Stimulated activated CD4-positive, alpha-beta T cell treated with anti-CD3 and anti-CD28 coated beads, Interleukin-2, amount 100 ng/mL, for 48 hours (primary cell): ENCODE data around the gene CD2.

Experiments used
- DNase-seq, 2 donors: peaks; one replicate each; pipeline ENCODE4 v3.0.0-alpha.2; 2020

The CD2 gene

DNA sequence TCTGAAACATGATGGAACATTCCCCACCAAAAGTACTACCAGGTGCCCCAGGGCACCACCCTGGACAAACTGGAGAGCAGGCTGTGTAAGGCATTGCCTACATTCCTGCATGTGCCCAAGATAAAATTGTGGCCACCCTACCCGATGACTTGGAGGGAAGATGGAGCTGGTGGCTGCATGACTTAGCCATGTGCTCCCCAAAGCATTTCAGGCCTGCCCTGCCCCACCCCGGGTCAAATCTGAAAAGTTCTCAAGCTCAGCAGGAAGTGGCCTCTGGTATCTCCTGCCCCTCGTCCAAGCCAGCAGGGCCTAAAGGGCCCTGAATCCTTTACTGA lies 8.5 kb downstream of the CD2 start:
- peak in 1 of 2 donors; percentile 31 for DNase-seq

DNA sequence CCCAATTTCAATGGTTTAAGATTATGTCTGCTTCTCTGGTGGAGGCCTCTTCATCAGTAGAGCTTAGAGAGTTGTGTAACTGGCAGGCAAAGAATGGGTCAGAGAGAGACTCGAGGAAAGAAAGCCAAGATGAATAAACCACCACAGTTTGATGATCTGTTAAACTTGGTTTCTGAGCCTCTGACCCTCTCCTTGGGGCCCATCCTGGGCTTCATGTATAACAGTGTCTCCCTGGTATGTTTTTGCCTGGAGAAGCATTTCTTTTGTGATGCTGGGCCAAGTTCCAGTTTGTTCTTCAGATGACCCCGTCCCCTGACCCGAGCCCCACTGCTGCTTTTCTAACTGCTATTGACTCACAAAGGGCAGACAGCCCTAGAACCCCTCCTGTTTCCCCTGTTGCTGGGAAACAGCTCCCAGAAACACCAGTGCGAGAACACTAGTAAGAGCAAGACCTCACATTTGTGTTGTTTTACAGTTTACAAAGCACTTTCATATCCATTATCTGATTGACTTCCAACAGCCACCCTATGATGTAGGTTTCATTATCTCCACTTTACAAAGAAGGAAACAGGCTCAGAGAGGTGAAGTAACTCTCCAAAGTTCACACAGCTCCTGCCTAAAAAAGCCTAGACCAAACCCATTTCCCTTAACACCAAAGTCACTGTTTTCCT lies 9.0 kb downstream of the CD2 start:
- peak in 1 of 2 donors; percentile 59 for DNase-seq

DNA sequence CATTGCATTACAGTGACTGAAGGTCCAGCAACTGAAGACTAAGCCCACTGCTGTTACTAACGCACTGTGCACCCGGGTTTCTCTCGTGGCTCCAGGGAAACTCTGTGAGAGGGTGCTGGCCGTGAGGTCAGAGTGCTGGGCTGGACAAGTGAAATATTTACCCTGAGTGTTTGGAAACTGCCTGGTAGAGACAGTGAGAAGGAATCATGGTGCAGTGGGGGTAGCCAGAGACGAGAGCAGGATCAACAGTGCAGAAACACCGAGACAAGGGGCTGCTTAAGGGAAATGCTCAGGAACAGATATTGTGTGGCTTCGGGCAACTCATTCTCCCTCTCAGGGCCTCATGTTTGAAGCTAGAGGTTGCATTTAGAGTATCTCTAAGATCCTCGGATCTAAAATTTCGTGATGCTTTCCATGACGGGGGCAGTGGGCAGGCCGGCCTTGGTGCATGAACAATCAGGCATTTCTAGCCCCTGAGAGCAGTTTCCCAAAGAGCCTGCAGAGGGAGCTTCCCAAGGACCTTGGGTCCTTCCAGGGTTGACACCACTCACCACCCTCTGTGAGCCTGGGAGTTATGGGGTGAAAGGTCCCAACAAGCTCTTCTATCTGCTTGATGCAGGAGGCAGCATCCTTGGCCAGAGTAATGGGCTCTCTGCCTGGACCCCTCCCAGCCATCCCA lies 9.7 kb downstream of the CD2 start:
- peak in 1 of 2 donors; percentile 53 for DNase-seq

DNA sequence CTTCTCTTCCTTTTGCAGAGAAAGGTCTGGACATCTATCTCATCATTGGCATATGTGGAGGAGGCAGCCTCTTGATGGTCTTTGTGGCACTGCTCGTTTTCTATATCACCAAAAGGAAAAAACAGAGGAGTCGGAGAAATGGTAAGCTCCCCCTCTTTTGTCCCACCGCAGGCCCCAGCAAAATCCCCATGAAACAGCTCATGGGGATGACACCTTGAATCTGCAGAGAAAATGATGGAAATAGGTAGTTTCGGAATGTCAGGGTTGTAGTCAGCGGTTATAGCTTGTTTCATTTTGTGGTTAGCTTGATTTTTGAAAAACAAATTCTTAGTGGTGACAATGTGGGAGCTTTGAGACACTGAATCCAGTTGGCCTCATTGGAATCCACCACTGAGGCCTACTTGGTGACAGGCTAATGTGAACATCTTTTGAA lies 10.3 kb downstream of the CD2 start:
- DNase-seq: peak in 1 of 2 donors; percentile 52

DNA sequence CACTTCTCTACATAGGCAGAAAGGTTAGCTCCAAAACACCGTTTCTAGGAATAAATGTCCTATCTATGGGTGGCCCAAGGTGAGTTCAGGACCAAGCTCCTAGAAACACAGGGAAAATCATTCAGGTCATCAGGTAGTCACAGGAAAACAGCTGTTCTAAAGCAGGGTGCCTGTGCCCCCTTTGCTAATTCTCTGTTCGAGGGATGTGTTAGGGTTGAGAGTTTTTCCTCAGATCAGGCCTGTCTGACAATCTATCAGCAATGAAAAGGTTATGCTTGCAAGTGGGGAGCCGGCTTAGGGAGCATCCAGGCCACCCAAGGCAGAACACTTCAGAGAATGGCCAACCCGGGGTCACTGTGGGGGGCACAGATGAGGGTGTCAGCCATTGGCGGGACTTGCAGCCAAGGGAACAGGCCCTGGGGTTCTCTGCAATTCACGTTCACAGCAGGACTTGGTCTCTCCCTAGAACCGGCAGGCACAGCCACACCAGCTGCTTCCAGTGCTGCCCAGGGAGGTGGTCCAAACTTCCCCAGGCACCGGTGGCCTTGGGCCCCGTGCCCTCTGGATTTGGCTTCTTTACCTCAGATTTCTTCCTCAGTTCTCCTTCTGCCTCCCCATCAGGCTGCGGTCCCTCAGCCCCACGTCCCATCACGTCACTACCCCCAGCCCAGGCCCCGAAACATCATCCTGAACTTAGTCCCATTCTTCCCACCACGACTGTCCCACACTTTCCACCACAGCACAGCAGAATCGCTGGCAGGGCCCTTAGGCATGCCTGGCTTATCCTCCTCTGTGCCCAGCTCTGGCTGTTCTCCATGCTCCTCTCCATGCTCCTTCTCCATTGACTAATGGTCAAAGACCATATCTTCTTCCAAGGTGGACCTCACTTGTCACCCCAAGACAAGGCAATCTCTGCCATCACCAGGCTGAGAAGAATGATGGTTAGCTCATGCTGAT lies 11.0 kb downstream of the CD2 start:
- DNase-seq: no peak

DNA sequence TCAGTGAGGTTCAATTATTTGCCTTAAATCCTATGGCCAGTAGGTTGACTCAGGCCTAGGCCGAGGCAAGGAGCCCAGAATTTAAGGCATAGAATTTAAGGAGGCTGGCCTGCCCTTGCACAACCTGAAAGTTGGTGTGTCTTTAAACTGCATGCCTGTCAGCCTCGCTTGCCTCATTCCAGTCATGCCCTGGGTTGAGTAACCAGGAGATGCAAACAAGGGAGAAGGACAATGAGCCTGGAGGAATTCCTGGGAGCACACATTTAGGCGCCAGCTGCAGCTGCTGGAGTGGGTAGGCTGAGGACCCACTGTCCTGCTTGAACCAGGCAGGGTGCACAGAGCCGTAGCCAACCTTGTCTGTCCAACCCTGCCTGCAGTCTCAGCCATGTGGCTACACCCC lies 11.7 kb downstream of the CD2 start:
- peak in 1 of 2 donors; percentile 21 for DNase-seq

DNA sequence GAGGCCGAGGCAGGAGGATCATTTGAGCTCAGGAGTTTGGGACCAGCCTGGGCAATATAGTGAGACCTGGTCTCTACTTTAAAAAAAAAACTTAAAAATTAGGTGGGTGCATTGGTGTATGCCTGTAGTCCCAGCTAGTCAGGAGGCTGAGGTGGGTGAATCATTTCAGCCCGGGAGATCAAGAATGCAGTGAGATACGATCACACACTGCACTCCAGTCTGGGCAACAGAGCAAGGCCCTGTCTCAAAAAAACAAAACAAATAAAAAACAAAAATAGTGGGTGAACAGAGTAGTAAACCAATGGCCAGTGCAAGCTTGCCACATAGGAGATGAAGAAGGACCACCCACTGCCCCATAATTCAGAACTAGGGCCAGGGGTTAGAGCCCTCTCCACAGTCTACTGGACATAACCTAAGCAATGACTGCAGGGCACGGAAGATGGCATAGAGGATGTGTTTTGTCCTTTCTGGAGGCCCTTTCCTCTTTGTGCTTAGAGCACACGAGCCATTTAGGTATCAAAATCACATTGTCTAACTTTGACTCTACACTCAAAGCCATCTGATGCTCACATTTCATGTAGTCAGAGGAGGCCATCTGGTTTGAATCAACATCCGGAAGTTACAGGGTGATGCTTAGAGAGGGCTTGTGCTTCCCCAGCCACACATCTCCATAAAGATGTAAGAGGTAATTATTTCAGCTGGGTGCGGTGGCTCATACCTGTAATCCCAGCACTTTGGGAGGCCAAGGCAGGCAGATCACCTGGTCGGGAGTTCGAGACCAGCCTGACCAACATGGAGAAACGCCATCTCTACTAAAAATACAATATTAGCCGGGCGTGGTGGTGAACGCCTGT lies 12.6 kb downstream of the CD2 start:
- peak; percentile 24 to 29 for DNase-seq

DNA sequence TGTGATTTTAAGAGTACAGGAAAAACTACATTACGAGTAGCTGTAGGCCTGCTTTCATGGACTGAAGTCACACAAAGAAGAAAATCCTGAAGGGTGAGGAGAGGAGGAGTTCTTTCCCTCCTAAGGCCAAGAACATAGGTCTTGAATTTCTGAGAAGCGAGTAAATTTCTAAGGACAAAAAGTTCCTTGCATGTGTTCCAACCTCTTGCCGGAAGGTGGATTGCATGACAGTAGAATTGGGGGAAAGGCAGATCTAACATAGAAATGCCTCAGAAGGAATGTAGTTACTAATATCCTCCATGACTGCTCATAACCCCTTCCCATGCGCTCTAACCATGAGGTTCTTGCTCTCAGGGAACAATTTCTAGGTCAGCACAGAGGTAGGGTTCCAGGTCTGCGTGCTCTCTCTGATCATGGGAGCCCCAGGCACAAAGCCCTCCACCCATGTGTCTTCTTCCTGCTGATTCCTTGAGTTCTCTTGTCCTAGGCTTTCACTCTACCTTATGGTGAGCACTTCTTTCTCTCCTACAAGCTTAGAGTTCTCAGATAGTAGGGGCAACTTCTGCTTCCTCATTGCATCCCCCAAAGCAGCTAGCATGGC lies 13.7 kb downstream of the CD2 start:
- DNase-seq: no peak

DNA sequence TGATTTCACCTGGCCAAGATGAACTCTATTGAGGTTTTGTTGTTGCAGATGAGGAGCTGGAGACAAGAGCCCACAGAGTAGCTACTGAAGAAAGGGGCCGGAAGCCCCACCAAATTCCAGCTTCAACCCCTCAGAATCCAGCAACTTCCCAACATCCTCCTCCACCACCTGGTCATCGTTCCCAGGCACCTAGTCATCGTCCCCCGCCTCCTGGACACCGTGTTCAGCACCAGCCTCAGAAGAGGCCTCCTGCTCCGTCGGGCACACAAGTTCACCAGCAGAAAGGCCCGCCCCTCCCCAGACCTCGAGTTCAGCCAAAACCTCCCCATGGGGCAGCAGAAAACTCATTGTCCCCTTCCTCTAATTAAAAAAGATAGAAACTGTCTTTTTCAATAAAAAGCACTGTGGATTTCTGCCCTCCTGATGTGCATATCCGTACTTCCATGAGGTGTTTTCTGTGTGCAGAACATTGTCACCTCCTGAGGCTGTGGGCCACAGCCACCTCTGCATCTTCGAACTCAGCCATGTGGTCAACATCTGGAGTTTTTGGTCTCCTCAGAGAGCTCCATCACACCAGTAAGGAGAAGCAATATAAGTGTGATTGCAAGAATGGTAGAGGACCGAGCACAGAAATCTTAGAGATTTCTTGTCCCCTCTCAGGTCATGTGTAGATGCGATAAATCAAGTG lies 14.3 kb downstream of the CD2 start:
- DNase-seq: peak in 1 of 2 donors; percentile 19

DNA sequence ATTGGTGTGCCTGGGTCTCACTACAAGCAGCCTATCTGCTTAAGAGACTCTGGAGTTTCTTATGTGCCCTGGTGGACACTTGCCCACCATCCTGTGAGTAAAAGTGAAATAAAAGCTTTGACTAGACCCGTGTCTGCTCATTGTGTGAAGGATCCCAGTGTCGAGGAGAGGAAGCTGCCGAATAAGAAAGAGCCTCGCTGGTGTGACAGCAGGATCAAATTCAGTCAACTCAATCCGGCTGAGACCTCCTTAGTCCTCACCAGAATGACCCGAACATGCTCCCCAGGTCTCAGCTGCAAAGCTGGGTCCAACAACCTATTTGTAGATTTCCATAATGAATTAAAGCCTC lies 14.8 kb downstream of the CD2 start:
- DNase-seq: peak; percentile 40 to 46

DNA sequence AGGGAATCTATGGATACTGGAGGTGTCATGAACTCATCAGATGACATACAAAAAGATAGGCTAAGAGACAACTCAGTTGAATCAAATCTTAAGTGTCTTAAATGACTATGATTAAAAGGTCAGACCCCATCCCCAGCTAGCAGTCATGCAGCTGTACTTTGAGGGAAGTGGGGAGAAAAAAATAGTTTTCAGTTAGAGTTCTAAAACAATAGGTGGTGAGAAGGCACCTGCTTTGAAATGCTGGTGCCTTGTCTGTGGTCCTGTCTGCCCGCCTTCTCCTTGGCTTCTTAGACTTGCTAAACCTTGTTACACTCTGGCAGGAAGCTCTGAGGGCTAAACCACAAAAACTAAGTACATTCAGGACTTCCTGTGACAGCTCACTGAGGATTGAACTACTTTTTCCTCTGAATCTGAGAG lies 15.3 kb downstream of the CD2 start:
- DNase-seq: peak; percentile 55 to 58

DNA sequence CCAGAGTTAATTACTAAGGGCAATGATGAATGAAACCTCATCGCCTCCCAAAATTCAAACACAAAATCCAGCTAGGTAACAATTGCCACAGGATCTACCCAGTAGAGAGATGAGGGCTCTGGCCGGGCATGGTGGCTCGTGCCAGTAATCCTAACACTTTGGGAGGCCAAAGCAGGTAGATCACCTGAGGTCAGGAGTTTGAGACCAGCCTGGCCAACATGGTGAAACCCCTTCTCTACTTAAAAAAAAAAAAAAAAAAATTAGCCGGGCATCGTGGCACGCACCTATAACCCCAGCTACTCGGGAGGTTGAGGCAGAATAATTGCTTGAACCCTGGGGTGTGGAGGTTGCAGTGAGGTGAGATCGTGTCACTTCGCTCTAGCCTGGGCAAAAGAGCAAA lies 15.8 kb downstream of the CD2 start:
- DNase-seq: peak; percentile 23 to 35

DNA sequence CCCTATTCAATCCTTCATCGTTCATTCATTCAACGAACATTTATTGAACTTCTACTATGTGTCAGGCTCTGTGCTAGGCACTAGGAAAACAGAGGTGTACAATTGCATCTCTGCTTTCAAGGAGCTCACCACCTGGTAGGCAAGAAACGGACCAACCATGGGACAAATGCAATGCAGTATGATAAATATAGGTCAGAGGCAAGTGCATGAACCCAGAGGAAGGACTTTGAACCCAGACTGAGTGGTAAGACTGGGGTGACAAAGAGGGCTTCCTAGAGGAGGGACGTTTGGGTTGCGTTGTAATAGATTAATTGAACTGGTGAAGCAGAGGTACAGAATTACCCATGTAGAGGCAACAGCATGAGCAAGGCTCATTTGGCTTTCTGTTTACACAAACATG lies 16.4 kb downstream of the CD2 start:
- no peak for DNase-seq

DNA sequence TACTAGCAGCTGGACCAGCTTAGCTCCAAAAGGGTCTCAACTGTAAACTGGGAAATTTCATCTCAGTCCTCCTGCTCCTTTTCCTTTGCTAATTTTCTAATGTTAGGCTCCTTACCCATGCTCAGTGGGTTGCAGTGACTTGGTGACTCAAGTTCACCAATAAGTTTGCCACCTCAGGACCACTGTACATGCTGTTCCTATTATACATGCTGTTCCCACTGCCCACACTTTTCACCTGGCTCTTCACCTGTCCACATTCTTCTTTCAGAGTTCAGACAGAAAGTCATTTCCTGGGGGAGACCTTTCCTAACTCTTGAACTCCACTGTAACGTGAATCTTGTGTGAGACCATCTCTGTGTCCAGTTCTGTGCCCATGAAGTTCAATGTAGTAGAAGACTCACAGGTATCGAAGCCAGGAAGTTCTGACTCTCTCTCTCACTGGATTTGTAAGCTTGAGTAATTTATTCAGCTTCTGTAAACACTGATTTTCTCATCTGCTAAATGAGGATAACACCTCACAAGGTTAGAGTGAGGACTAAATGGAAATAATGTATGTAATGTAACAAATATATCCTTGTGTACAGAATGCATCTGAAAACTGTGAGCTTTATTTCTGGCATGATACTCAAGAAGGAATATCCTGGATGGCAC lies 17.9 kb downstream of the CD2 start:
- DNase-seq: no peak

DNA sequence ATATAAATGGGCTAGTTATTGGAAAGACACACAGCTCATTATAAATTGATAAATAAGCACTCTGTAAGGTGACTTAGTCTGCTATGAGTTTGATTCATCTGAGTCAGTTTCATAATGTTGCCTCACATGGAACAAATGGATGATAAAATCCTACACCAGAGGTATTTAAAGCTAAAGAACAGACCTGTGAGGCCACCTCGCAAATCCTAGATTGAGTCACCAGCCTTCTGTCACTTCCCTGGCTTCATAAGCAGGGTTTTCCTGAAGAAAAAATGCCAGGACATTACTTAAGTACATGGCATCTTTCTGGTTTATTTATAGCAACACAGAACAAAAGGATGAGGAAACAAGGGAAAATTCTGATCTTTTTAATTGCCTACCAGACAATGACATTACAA lies 18.4 kb downstream of the CD2 start:
- DNase-seq: no peak

DNA sequence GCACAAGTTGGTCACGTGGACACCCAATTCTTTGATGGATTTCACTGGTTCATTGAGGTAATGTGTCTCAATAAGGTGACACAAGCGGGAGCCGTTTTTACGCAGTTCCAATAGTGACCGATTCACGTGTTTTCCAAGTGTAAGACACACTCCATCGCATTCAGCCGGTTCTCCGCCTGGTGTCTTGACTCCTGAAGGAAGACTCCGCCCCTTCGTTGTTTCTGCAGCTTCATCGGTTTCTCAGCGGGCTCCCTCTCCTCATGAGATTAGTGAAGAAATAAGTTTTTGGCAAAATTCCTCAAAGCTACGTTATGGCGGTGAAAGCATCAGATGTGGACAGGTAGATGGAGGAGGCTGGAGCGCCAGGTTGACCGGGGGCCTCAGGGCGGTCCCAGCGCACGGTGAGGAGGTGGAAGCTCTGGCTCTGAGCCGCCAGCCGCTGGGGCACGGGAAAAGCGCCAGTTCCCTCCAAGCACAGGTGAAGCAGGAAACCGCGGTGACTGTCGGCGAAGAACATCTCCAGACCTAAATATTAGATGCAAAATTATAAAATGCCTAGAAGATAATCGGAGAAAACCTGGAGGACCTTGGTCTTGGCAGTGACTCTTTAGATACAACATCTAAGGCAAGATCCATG lies 21.0 kb downstream of the CD2 start:
- DNase-seq: no peak

DNA sequence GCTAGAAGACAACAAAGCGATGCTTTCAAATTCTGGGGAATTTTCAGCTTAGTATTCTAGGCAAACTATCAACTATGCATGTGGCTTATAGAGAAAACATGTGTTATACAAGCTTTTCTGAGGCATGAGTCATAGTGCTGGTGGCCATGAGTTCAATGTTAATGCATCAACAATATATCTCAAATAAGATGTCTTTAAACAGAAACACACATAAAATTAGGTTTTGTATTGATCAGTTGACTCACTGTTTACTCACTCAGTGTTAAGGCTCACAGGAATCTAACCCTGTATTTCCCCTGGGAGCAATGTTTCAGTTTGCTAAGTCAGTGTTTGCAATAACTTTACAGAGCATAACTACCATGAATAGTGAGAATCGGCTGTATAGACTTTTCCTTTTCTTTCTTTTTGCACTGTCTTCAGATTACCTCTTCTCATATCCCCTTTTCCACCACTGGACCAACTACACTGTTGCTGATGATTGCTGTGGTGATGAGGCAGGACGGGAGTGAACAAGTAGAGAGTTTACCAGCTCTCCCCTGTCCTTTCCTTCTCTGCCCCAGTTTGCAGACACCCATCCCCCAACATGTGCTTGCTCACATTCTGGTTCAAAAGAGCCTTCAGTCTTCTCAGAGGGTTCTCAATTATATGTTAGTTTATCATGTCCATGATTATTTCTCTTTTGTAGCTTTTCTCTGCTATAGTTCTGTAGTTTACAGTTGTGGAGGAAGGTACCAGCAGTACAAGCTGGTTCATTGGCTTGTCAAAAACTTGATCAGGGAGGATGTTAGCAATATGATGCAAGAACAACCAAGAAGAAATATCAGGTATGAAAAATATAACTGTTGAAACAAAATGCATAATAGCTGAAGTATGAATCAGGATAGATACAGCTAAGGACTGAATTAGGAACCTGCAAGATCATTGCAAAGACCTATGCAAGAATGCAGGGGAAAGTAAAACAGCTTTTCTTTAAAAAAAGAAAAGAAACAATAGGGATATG lies 23.9 kb downstream of the CD2 start:
- DNase-seq: no peak

DNA sequence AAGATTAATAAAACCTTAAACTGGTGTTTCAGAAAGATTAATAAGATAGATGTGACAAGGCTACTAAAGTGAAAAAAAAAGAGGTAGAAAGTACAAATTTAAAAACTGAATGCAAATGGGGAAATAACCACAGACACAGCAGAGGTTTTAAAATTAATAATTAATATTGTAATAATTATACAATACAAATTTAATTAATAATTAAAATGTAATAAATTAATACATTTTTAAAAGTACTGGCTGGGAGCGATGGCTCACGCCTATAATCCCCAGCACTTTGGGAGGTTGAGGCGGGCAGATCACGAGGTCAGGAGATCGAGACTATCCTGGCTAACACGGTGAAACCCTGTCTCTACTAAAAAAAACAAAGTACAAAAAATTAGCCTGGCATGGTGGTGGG lies 26.8 kb downstream of the CD2 start:
- no peak for DNase-seq

DNA sequence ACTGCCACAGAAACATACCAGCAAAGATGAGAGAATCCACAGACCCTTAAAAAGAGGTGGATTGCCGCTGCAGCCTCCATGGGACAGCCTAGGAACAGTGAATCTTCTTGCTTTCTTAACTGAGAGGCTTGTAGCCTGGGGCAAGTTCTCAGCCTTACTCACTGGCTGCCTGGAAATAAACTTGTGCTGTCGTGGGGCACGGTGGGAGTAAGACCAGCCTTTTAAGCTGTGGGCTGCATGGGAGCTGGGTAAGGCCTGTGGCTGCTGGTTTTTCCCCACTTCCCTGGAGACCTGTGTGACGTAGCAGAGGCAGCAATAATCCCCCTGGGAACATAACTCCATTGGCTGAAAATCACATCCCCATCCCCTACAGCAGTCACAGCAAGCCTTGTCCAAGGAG lies 30.8 kb downstream of the CD2 start:
- DNase-seq: no peak
